Heart left ventricle (tissue), 13 donors: ENCODE data around the gene HS3ST3B1.

ENCODE experiments used
- POLR2A ChIP-seq, 2 donors: fragments of 450-650 bp; IDR thresholded peaks; one replicate each; pipeline ENCODE4 v1.6.1; 2017; ENCODE audit warnings: antibody characterized with exemption in 2 of 2, mild to moderate bottlenecking in 2 of 2, moderate library complexity in 2 of 2
- TF ChIP-seq, protein P1 (sequence below), 12 donors: fragments of 200-600 bp; sonication (generic) in 4 of 12; IDR thresholded peaks; one replicate each; pipeline versions ENCODE4 v1.5.0 to v1.8.0; 2018 to 2022; ENCODE audit warnings: antibody characterized with exemption in 12 of 12, mild to moderate bottlenecking in 5 of 12
- donor health status: ischemic (EF 13 %, LVEDD 7.1; RV severe dilation, severe dysfunction).
- donor health status: DM: no; HTN: yes; CAD: no.
- donor health status: DM: no; HTN: no; CAD: no.
- donor health status: ischemic (EF 25% LVEDD 6.9; RV normal size, moderate dysfunction).
- donor health status: ischemic (EF 25% LVEDD 5.7; RV mildly dilated, moderate dysfunction).
- donor health status: ischemic (EF 35%, LVEDD 5.7; RV mildly dilated, moderate dysfunction).
- donor health status: nonischemic (EF 11% LVEDD 7.7; RV severe dilation, severe dysfunction).
- donor health status: DM: yes; HTN: yes; CAD: no.
- donor health status: PGD.
- donor health status: ischemic (EF 29% LVEDD 5.4; RV normal size, mild dysfunction).
- donor health status: nonischemic (EF 23%, LVEDD 6.1; RV moderate dilation, normal function).

DNA sequence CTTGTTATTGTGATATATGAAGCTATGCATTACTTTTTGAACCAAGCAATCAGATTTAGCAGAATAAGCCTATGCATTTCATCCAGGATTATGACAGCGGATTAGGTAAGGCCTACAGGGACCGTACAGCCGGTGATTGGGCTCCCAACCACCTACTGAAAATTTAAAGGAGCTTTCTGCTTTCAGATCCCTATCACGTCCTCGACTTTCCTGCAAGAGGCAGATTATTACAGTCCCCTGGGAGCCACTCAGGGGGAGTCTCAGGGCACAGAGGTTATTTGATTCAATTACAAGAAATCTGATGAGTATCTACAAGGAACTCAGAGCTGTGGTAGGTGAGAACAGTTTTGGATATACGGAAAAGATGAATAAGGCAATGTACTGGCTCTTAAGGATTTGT lies 80.7 kb downstream of the HS3ST3B1 start:
- TF ChIP-seq, protein P1, sequence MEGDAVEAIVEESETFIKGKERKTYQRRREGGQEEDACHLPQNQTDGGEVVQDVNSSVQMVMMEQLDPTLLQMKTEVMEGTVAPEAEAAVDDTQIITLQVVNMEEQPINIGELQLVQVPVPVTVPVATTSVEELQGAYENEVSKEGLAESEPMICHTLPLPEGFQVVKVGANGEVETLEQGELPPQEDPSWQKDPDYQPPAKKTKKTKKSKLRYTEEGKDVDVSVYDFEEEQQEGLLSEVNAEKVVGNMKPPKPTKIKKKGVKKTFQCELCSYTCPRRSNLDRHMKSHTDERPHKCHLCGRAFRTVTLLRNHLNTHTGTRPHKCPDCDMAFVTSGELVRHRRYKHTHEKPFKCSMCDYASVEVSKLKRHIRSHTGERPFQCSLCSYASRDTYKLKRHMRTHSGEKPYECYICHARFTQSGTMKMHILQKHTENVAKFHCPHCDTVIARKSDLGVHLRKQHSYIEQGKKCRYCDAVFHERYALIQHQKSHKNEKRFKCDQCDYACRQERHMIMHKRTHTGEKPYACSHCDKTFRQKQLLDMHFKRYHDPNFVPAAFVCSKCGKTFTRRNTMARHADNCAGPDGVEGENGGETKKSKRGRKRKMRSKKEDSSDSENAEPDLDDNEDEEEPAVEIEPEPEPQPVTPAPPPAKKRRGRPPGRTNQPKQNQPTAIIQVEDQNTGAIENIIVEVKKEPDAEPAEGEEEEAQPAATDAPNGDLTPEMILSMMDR (IDR thresholded peaks at IDR 0.05): no peak
- no peak for TF ChIP-seq POLR2A (IDR thresholded peaks at IDR 0.05)
